Mammary epithelial cell (primary cell): ENCODE measurements around the gene DHX34.

Experiments used
- EZH2 ChIP-seq: IDR thresholded peaks from 2 replicates; pipeline ENCODE4 v1.6.1; 2012; ENCODE audit warnings: low read length, inconsistent platforms, borderline replicate concordance
- TF ChIP-seq, protein P1 (sequence below), 2 donors: IDR thresholded peaks in 1 of 2; conservative IDR thresholded peaks in 1 of 2; 2 replicates each; pipeline ENCODE4 v1.5.1; 2011 to 2012; ENCODE audit warnings: inconsistent platforms in 2 of 2, low read length in 2 of 2, mild to moderate bottlenecking in 2 of 2, control low read depth in 1 of 2, low read depth in 1 of 2; ENCODE audit not compliant: insufficient read depth in 1 of 2; ENCODE audit errors: extremely low read depth in 1 of 2

DNA sequence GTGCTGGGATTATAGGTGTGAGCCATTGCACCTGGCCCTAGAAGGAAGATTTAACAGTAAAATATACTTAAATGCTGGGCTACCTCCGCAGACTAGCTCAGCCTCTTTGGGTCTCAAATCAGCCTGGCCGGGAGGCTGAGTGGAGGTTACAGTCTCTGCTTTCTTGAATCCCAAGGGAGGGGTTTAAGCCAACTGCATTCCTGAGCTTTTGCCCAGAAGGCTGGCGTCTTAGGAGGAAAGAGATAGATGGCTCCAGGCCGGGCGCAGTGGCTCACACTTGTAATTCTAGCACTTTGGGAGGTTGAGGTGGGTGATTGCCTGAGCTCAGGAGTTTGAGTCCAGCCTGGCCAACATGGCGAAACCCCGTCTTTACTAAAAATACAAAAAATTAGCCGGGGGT lies 40.1 kb upstream of the DHX34 start:
- TF ChIP-seq, protein P1, sequence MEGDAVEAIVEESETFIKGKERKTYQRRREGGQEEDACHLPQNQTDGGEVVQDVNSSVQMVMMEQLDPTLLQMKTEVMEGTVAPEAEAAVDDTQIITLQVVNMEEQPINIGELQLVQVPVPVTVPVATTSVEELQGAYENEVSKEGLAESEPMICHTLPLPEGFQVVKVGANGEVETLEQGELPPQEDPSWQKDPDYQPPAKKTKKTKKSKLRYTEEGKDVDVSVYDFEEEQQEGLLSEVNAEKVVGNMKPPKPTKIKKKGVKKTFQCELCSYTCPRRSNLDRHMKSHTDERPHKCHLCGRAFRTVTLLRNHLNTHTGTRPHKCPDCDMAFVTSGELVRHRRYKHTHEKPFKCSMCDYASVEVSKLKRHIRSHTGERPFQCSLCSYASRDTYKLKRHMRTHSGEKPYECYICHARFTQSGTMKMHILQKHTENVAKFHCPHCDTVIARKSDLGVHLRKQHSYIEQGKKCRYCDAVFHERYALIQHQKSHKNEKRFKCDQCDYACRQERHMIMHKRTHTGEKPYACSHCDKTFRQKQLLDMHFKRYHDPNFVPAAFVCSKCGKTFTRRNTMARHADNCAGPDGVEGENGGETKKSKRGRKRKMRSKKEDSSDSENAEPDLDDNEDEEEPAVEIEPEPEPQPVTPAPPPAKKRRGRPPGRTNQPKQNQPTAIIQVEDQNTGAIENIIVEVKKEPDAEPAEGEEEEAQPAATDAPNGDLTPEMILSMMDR (conservative IDR thresholded peaks at IDR 0.05 in 1 of 2, IDR thresholded peaks at IDR 0.05 in 1 of 2; ENCODE audit: extremely low read depth in 1 of 2, insufficient read depth in 1 of 2, low read depth in 1 of 2, low read length in 2 of 2): no peak
- TF ChIP-seq EZH2: no peak
